Gastrocnemius medialis (tissue), 4 donors: Measurements from ENCODE around the gene DLG1.

Experiments used
- POLR2A ChIP-seq, 2 donors: fragments of 450-650 bp; IDR thresholded peaks; one replicate each; pipeline ENCODE4 v1.6.1; 2017; ENCODE audit warnings: antibody characterized with exemption in 2 of 2, mild to moderate bottlenecking in 2 of 2, moderate library complexity in 2 of 2
- TF ChIP-seq, protein P1 (sequence below), 5 experiments: fragments of 450-650 bp in 3 of 5; fragments of 200-600 bp in 2 of 5; sonication (generic) in 2 of 5; IDR thresholded peaks in 4 of 5; conservative IDR thresholded peaks in 1 of 5; 1 replicate in 4 of 5; 2 replicates in 1 of 5; pipeline ENCODE4 v1.5.1; 2016 to 2019; ENCODE audit warnings: antibody characterized with exemption in 5 of 5, mild to moderate bottlenecking in 3 of 5, moderate library complexity in 3 of 5

DNA sequence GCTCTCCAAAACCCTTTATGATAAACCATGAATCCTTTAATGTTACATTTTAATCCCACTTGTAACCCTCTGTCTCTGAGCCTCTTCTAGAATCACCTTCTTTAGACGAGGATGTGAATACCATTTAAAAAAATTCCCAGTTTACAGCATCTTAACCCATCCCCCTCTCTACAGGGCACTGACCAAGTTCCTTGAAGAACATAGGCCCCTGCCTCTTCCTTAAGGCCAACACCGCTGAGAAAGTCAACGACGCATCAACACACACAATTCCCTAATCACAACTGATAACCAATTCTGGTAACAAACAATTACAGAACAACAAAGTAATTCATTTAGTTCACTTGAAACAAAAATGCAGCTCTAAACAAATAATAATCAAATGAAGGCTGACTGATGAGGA is 130.3 kb downstream of the DLG1 start:
- TF ChIP-seq, protein P1, sequence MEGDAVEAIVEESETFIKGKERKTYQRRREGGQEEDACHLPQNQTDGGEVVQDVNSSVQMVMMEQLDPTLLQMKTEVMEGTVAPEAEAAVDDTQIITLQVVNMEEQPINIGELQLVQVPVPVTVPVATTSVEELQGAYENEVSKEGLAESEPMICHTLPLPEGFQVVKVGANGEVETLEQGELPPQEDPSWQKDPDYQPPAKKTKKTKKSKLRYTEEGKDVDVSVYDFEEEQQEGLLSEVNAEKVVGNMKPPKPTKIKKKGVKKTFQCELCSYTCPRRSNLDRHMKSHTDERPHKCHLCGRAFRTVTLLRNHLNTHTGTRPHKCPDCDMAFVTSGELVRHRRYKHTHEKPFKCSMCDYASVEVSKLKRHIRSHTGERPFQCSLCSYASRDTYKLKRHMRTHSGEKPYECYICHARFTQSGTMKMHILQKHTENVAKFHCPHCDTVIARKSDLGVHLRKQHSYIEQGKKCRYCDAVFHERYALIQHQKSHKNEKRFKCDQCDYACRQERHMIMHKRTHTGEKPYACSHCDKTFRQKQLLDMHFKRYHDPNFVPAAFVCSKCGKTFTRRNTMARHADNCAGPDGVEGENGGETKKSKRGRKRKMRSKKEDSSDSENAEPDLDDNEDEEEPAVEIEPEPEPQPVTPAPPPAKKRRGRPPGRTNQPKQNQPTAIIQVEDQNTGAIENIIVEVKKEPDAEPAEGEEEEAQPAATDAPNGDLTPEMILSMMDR (IDR thresholded peaks at IDR 0.05 in 4 of 5, conservative IDR thresholded peaks at IDR 0.05 in 1 of 5): no peak
- TF ChIP-seq POLR2A (IDR thresholded peaks at IDR 0.05): no peak
